SKM-1 (cell line): ENCODE measurements around the gene MYADML2.

Source experiments
- DNase-seq: peaks from one replicate; lab custom pipeline; 2025; ENCODE audit not compliant: unreplicated experiment; lab: John Stamatoyannopoulos, UW

Gene MYADML2

DNA sequence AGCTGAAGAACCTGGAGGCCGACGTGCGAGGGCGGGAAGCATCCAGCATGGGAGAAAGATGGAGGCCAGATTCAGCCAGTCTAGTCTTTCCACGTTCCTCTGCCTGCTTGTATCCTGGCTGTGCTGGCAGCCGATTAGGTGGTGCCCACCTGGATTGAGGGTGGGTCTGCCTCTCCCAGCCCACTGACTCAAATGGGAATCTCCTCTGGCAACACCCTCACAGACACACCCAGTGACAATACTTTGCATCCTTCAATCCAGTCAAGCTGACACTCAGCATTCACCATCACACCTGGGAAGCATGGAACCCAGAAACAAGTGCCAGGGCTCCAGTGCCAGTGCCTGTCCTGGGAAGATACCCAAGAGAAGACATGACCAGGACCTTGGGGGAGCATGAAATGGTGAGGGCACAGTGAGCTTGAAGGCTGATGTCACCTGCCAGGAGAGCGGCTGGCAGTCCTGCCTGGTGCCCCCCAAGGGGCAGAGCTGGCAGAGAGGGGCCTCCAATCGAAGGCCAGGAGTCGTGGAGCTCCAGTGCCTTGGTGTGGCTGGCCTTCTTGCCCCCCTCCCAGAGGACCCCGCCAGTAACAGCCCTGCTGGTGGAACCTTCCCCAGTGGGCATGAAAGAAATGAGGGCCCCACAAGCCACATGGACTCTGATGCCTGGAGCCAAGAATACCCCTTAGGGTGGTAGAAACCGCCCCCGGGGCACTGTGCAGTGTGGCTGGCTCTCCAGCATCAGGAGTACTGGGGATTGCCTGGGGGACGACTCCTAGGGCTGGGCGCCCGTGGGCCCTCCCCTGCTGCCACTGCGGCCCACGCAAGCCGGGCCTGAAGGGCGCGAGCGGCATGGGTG lies 45.6 kb downstream of the MYADML2 start:
- no peak for DNase-seq

DNA sequence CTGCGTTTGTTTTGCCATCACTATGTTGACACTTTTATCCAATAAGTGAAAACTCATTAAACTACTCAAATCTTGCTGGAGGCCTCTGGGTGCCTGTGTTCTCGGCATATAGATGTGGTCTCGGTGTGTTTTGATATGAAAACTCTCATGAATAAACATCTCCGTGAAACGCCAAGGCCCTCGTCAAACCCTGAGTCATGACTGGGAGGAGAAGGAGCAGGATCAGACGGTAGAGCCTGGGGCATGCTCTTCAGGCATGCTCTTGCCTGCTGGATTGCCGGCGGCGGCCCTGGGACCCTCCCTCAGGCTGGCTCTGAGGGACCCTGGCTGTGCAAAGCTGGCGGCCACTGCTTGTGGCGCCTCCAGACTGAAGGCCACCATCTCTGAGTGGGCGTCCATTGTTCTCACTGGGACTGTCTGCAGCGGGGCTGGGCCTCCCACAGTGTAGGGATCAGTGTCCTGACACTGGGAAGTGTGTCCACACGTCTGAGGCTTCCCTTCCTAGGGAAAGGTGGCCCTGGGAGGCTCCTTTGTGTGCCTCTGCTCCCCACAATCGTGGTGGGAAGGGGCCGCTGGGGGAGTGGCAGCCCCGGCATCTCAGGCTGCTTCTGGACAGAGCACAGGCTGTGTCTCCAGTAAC lies 46.7 kb downstream of the MYADML2 start:
- DNase-seq = no peak

DNA sequence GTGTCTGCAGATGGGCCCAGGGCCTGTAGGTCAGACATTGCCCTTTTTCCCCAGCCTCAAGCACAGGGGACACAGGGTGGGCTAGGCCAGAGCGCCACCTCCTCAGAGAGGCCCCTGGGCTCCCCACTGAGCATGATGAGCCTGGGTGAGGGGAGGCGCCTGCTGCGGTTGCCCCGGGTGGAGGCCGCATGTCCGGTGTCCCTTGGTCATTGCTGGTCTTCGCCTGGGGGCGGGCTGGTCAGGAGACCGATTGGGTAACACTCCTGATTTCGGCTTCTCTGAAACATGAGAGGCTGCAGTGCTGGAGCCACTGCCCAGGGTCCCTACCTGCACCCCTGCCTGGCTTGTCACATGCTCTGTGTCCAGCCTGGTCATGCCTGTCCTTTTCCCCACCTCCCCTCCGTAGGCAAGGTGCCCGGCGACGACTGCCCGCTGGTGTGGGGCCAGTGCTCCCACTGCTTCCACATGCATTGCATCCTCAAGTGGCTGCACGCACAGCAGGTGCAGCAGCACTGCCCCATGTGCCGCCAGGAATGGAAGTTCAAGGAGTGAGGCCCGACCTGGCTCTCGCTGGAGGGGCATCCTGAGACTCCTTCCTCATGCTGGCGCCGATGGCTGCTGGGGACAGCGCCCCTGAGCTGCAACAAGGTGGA lies 47.4 kb downstream of the MYADML2 start:
- DNase-seq = no peak

DNA sequence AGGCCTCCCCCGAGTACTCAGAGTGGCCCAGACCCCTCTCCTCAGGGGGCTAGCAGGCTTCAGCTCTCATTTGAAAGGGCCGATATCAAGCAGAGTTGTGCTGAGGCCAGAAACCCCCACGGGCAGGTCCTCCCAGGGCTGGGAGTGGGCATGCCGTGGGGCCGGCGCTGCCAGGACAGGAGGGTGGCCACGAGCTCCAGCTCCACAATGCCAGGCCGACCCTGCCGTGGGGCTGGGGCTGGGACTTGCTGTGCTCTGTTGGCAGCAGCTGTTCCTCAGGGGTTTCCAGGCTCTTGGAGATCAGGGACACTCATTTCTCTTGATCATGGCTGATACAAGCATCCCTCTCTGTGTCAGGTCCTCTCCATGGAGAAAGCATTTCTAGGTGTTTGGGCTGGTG lies 48.1 kb downstream of the MYADML2 start:
- no peak for DNase-seq

DNA sequence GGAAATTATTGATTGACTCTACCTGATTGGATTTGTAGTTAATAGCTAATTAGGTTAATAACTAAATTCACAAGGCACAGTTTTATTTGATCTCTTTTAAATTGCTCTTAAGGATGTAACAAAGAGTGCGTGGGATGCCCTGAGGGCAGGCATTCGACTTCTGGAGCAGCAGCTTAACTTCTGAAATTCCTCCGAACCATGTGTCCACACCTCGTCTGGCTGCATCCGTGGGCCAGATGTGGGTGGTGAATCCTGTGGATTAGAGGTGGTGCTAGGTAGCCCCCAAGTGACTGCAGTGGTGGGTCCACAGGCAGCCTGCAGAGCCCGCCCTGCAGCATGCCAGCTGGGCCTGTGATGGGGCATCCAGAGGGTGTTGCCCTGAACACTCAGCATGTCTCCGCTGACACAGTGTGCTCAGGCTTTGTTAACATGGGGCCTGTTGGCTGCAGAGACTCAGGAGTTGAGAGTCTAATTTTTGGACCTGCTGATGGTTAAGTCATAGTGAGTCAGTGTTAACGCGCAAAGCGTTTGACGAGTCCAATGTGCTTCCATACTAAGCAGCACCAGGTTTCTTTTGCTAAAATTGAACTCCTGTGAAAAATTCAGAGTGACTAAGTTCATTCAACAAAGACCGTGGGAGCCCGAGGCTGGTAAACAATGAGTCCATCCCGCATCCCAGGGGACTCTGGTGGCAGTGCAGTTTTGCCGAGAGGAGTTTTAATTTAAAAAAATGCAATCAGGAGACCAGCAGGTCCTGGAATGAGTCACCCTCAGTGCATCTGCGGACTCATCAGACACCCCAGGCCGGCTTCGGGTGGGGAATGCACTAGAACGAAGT lies 48.8 kb downstream of the MYADML2 start:
- DNase-seq = no peak

DNA sequence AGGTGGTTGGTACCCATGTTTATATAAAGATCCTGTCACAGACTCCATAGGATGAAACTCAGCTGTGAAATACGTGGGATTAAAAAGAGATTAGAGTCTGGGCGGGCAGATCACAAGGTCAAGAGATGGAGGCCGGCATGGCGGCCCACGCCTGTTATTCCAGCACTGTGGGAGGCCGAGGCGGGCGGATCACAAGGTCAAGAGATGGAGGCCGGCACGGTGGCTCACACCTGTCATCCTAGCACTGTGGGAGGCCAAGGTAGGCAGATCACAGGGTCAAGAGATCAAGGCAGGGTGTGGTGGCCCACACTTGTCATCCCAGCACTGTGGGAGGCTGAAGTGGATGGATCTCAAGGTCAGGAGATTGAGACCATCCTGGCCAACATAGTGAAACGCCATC lies 51.6 kb downstream of the MYADML2 start:
- no peak for DNase-seq

DNA sequence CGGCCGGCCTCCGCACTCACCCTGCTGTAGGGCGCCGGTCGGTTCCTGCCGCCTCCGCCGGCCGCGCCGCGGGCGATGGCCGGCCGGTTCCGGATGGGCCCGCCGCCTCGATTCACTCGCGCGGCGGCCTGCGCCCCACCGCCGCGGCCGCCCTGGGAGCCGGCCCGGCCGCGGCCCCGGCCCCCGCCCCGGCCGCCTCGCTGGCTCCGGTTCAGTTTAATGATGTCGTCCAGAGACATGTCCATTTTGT lies 55.8 kb downstream of the MYADML2 start:
- no peak for DNase-seq

DNA sequence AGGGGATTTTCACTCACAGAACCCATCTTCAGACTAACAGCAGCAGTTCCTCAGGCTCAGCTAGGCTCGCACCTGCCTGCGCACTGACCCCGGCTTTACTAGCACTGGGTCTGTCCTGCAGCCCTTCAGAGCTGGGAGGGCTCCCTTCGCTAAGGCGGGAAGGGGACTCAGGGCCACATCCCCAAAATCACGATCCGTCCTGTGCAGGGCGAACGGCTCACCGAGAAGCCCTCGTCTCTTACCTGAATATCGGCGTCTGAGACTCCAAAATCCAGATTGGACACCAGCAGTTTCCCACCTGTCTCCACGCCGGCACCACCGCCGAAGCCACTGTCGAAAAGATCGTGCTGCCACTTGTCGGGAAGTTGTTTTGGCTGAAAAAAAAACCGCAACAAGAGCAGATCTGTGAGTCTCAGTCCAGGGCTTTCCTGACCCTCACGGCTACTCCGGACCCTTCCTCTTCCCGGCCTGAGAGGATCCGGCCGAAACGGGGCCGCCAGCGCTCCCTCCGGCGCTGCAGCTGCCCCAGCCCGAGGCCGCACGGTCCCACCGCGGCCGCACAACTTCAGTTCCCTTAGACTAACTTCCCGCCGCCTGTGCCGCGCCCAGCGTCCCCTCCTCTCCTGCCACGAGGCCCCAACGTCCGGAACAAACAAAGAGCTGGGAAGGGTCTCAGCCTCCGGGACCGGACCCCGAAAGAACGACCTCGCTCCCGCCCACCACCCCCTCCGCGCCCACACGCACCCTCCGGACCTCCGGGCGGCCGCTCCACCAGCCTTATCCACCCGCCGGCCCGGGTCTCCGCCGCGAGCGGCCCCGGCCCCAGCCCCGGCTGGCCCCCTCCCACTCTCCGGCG lies 56.4 kb downstream of the MYADML2 start:
- DNase-seq = no peak
